Lower leg skin (tissue), 3 donors: ENCODE data around the gene ZFP69.

Experiments
- POLR2A ChIP-seq, 2 donors: fragments of 450-650 bp; IDR thresholded peaks; one replicate each; pipeline ENCODE4 v1.6.1; 2016 to 2017; ENCODE audit warnings: antibody characterized with exemption in 2 of 2, mild to moderate bottlenecking in 1 of 2, moderate library complexity in 1 of 2
- TF ChIP-seq, protein P1 (sequence below), 3 donors: fragments of 450-650 bp; IDR thresholded peaks; one replicate each; pipeline ENCODE4 v1.5.1; 2016; ENCODE audit warnings: antibody characterized with exemption in 3 of 3, mild to moderate bottlenecking in 3 of 3, moderate library complexity in 2 of 3

GRCh38 chr1:40532062-40532389 is 54.9 kb downstream of the ZFP69 start:
- no peak for TF ChIP-seq POLR2A (IDR thresholded peaks at IDR 0.05)
- TF ChIP-seq, protein P1, sequence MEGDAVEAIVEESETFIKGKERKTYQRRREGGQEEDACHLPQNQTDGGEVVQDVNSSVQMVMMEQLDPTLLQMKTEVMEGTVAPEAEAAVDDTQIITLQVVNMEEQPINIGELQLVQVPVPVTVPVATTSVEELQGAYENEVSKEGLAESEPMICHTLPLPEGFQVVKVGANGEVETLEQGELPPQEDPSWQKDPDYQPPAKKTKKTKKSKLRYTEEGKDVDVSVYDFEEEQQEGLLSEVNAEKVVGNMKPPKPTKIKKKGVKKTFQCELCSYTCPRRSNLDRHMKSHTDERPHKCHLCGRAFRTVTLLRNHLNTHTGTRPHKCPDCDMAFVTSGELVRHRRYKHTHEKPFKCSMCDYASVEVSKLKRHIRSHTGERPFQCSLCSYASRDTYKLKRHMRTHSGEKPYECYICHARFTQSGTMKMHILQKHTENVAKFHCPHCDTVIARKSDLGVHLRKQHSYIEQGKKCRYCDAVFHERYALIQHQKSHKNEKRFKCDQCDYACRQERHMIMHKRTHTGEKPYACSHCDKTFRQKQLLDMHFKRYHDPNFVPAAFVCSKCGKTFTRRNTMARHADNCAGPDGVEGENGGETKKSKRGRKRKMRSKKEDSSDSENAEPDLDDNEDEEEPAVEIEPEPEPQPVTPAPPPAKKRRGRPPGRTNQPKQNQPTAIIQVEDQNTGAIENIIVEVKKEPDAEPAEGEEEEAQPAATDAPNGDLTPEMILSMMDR (IDR thresholded peaks at IDR 0.05), result no peak
